KOPT-K1 (cell line): ENCODE results near the gene STAC2.
A peak's percentile ranks its signal among the peaks of the same experiment; 100 is the strongest.

Experiments
- H3K27ac ChIP-seq: fragments of 200-600 bp; sonication (generic); 2 replicates; pipeline ENCODE4 v1.5.1; 2016; ENCODE audit warnings: antibody characterized with exemption, mild to moderate bottlenecking, low read depth, low read length; ENCODE audit not compliant: poor library complexity, severe bottlenecking
- H3K36me3 ChIP-seq: fragments of 200-600 bp; sonication (generic); 2 replicates; pipeline ENCODE4 v1.5.1; 2017; ENCODE audit warnings: antibody characterized with exemption, mild to moderate bottlenecking, low read length, moderate library complexity; ENCODE audit not compliant: insufficient read depth
- H3K9me3 ChIP-seq: fragments of 200-600 bp; sonication (generic); 2 replicates; pipeline ENCODE4 v1.5.1; 2017; ENCODE audit warnings: antibody characterized with exemption, low read length, mild to moderate bottlenecking; ENCODE audit not compliant: insufficient read depth, poor library complexity, severe bottlenecking

The STAC2 gene

DNA sequence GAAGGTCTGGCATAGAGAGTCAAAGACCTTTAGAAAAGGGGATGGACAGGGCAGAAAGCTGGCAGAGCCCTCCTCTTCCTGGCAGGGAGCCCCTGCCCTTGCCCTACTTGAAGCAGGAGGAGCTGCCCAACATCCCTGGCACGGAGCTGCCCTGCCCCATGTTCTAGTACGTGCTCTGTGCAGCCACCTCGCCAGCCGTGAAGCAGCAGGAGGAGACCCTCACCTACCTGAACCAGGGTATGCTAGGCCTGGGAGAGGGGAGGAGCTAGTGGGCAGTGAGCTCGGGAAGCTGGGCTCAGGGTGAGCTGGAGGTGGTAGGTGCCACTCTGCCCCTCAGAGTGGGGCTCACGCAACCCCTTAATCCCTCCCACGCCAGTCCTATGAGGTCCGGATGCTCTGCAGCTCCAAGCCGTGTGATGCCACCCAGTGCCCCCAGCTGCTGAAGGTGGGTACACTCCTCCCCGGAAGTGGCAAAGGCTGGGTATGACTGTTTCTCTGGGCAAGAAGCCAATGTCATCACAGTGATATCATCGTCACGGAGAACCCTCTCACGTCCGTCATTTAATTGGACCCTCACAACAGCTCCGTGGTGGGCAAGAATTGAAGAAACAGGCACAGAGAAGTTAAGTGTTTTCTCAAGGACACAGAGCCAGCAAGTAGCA is 12.7 kb upstream of the STAC2 start:
- peak overlapping the region; percentile 59 for H3K27ac ChIP-seq
- H3K36me3 ChIP-seq, result no peaks in the 10 kb centered on the region
- H3K9me3 ChIP-seq, result no peaks in the 10 kb centered on the region

- H3K9me3 ChIP-seq, result no peaks in the 10 kb centered on the region
- peak overlapping the region; percentile 59 for H3K27ac ChIP-seq
- H3K36me3 ChIP-seq, result no peaks in the 10 kb centered on the region
Measured at GRCh38 chr17:39237586-39237985, 11.8 kb upstream of the STAC2 start.

DNA sequence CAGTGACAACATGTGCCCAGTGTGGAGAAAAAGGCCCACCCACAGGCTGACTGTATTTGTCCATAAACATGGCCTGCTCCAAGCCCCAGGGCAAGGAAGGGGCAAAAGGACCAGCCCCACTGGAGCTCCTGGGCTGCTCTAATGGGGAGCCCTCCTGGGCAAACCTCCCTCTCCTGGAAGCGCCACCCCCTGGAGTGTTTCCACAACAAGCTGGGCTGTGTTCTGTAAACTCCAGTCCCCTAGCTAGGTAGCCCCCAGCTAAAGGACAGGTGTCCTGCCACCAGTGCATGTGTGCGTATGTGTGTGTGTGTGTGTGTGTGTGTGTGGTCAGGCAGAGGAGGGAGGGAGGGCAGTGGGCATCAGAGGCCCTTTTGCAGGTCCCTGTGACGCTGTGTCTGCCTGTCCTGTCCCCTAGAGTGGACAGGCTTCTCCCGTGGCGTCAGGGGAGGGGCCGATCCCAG is 11.3 kb upstream of the STAC2 start:
- no peak overlapping the region for H3K27ac ChIP-seq

GRCh38 chr17:39236450-39236927 is 10.7 kb upstream of the STAC2 start:
- Histone ChIP-seq H3K27ac (no peak overlapping the region), H3K9me3 (no peaks in the 10 kb centered on the region), H3K36me3 (no peaks in the 10 kb centered on the region)

More for the DNA sequence above, 11.3 kb upstream of the STAC2 start:
- Histone ChIP-seq H3K9me3 (no peaks in the 10 kb centered on the region), H3K36me3 (no peaks in the 10 kb centered on the region)

GRCh38 chr17:39235555-39236449 is 10.1 kb upstream of the STAC2 start:
- no peaks in the 10 kb centered on the region for H3K9me3 ChIP-seq
- H3K27ac ChIP-seq, result no peak overlapping the region
- H3K36me3 ChIP-seq, result no peaks in the 10 kb centered on the region

- H3K36me3 ChIP-seq, result no peaks in the 10 kb centered on the region
- H3K9me3 ChIP-seq, result no peaks in the 10 kb centered on the region
- H3K27ac ChIP-seq, result no peak overlapping the region
Measured at GRCh38 chr17:39231591-39232551, 6.1 kb upstream of the STAC2 start.

DNA sequence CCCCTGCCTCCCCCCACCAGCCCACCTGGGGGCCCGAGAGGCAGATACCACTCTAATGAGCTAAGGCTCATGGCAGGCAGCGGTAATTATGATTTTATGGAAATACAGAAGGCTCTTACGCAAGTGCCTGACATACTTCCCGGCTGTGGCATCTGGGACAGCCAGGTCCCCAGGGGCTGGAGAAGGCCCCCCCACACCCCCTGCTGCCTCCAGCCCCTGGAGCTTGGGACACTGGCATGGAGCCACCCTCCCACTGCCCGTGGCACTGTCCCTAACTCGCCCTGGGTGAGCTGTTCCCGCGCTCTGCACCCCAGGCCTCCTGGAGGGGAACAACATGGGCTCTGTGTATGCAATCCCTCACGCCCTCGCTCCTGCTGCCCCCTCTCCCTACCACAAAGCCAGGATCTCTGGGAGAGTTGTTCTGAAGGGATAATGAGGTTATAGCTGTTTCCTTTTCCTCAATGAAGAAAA is 5.4 kb upstream of the STAC2 start:
- Histone ChIP-seq H3K36me3 (no peaks in the 10 kb centered on the region), H3K27ac (no peak overlapping the region), H3K9me3 (no peaks in the 10 kb centered on the region)

- Histone ChIP-seq H3K27ac (no peak overlapping the region), H3K9me3 (no peaks in the 10 kb centered on the region), H3K36me3 (no peaks in the 10 kb centered on the region)
Measured at GRCh38 chr17:39230361-39230760, 4.6 kb upstream of the STAC2 start.

GRCh38 chr17:39229274-39229913 is 3.6 kb upstream of the STAC2 start:
- Histone ChIP-seq H3K27ac (no peak overlapping the region), H3K36me3 (no peaks in the 10 kb centered on the region), H3K9me3 (no peaks in the 10 kb centered on the region)

GRCh38 chr17:39227364-39227919 is 1.7 kb upstream of the STAC2 start:
- no peak overlapping the region for H3K27ac ChIP-seq
- H3K9me3 ChIP-seq, result no peaks in the 10 kb centered on the region
- H3K36me3 ChIP-seq, result no peaks in the 10 kb centered on the region

DNA sequence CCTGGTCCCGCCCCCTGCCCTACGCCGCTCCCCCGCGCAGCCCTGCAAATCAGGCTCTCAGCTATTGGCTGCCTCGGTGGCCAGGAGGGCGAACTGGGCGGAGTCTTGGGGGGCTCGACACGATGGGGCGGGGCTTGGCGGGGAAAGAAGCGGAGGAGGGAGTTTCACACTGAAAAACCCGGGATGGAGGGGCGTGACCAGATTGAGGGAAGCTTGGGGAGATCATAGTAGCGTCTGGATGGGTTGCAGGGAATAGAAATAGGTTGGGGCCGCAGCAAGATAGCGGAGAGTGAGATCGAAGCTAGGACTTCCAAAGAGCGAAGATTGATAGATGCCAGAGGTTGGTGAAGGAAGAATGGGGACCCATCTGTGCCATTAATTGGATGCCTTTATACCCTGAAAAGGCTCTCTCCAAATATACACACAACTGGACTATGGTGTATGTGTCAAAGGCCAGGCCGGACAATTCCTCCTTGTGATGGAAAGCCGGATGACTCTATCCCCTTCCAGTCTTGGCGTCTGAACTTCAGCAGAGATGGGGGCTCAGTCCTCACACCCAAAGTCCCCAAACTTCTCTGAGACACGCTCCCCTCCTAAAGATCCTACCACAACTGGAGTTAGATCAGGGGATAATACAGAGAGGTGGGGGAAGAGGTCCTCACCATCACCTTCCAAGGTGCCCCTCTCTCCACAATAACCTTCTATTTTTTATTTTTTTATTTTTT is 376 bp upstream of the STAC2 start:
- Histone ChIP-seq H3K27ac (no peak overlapping the region), H3K9me3 (no peaks in the 10 kb centered on the region), H3K36me3 (no peaks in the 10 kb centered on the region)

DNA sequence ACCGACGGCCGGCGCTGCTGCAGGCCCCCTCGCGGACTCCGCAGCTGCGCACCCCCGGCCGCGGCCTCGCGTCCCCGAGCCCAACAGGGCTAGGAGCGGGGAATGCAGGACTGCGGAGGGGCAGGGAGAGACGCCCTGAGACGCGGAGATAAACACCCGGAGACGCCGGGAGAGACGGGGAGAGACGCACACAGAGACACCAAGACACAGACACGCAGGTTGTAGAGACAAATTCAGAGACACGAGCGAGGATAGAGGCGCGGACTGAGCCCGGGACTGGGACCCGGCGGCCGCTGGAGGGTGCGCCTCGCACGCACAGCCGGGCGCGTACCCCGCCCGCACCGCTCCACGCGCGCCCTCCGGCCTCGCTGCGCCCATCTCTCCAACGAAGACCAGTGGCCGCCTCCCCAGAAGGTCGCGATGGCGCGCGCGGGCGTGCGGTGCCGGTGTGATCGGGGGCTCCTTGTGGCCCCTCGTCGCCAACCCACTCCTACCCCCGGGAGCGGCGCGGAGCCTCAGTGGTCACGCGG is 902 bp downstream of the STAC2 start:
- H3K27ac ChIP-seq, result no peak overlapping the region
- no peaks in the 10 kb centered on the region for H3K36me3 ChIP-seq
- H3K9me3 ChIP-seq, result no peaks in the 10 kb centered on the region
